GM12892 (cell line): ENCODE measurements around the gene PFN1.

Experiments used
- POLR2A ChIP-seq: IDR thresholded peaks from 2 replicates; pipeline ENCODE4 v1.6.1; 2011; ENCODE audit warnings: low read depth, low read length, control low read depth
- POLR2AphosphoS5 ChIP-seq: IDR thresholded peaks from 2 replicates; pipeline ENCODE4 v1.6.1; 2011; ENCODE audit warnings: low read depth, low read length, control low read depth

DNA sequence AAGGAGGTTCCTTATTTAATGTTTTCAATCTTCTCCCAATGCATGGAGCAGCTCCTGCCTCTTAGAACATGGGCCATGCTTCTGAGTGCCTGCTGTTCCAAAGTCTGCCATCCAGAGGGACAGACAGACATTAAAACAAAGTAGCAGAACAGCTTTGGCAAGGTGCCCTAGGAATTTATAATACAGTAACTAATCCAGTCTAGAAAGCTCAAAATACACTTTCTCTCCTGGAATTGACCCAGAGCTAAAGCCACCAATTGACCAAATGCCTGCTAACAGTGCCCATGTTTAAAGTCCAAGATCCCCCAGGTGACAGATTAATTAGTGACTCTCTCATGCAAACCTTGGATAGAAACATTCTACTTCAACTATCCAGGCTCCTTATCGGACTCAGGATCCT lies 34.3 kb downstream of the PFN1 start:
- no peak for TF ChIP-seq POLR2AphosphoS5
- no peak for TF ChIP-seq POLR2A
